NCI-H748 (cell line): ENCODE data around the gene MISP.
"Not testable (repeated sequence)": the region's sequence is repeated elsewhere in the genome, so short reads cannot be mapped to it uniquely, and the experiment has no call there.

Experiments
- DNase-seq: peaks from one replicate; lab custom pipeline; 2025; ENCODE audit not compliant: unreplicated experiment; lab: John Stamatoyannopoulos, UW

MISP gene, protein sequence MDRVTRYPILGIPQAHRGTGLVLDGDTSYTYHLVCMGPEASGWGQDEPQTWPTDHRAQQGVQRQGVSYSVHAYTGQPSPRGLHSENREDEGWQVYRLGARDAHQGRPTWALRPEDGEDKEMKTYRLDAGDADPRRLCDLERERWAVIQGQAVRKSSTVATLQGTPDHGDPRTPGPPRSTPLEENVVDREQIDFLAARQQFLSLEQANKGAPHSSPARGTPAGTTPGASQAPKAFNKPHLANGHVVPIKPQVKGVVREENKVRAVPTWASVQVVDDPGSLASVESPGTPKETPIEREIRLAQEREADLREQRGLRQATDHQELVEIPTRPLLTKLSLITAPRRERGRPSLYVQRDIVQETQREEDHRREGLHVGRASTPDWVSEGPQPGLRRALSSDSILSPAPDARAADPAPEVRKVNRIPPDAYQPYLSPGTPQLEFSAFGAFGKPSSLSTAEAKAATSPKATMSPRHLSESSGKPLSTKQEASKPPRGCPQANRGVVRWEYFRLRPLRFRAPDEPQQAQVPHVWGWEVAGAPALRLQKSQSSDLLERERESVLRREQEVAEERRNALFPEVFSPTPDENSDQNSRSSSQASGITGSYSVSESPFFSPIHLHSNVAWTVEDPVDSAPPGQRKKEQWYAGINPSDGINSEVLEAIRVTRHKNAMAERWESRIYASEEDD

GRCh38 chr19:750640-751423 lies at the start of gene MISP:
Gene MISP, plus strand, starts transcription at chr19:751112. Its CDS starts 5,835 bp downstream, at chr19:756947.
- DNase-seq = peak; percentile 88

DNA sequence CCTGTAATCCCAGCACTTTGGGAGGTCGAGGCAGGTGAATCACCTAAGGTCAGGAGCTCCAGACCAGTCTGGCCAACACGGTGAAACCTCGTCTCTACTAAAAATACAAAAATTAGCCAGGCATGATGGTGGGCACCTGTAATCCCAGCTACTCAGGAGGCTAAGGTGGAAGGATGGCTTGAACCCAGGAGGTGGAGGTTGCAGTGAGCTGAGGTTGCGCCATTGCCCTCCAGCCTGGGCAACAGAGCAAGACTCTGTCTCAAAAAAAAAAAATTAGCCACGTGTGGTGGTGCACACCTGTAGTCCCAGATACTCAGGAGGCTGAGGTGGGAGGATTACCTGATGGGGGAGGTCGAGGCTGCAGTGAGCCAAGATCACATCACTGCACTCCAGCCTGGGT lies 48.1 kb upstream of the MISP start:
- DNase-seq = not testable (repeated sequence)

GRCh38 chr19:703329-703650 lies 47.6 kb upstream of the MISP start:
- no peak for DNase-seq

GRCh38 chr19:703651-704446 lies 47.1 kb upstream of the MISP start:
- DNase-seq = peak; percentile 41

- no peak for DNase-seq
These were observed 46.5 kb upstream of the MISP start for GRCh38 chr19:704447-704741.

GRCh38 chr19:708154-709143 lies 42.5 kb upstream of the MISP start, which contains the start of gene PALM:
Gene PALM, plus strand, starts transcription at chr19:708935. Its CDS starts 212 bp downstream, at chr19:709147.
- DNase-seq = peak; percentile 43

GRCh38 chr19:709196-709964 lies 41.5 kb upstream of the MISP start:
- DNase-seq = peak; percentile 25

GRCh38 chr19:709965-710571 lies 40.8 kb upstream of the MISP start:
- DNase-seq = no peak

DNA sequence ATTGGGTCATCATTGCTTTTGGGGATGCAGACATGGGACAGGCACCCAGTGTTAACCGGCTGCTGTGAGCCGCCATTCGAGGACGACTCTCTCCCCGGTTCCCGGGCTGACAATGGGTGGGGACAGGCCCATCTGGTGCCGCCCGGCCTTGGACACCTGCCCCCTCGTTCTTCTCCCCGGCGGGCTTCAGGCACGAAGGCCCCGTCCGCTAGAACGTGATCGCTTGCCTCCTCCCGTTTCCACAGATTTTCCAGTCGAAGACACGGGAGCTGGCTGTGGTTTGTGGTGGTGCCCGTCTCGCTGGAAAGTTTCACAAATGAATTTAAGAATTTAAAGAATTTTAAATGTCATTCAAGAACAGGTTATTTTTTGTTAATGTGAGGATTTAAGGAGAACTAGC lies 40.1 kb upstream of the MISP start:
- no peak for DNase-seq

DNA sequence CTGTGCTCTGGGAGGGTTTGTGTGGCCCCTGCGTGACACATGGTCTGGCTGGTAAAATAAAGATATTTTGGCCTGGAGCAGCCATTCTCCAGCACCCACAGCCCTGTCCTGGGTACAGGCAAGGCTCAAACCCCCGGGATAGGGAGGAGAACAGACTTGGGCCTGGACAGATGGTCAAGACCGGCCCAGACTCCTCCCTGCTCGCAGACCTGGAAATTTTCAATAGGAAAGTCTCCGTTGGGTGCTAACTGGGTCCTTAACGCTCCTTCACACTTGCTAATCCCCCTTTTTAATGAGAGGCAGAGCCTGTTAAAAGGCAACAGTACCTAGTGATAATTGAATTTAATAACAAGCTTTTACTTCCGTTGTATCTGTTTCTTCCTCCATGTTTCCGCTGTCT lies 39.7 kb upstream of the MISP start:
- DNase-seq = no peak

- DNase-seq = no peak
These were observed 35.6 kb upstream of the MISP start for GRCh38 chr19:715347-715746.

DNA sequence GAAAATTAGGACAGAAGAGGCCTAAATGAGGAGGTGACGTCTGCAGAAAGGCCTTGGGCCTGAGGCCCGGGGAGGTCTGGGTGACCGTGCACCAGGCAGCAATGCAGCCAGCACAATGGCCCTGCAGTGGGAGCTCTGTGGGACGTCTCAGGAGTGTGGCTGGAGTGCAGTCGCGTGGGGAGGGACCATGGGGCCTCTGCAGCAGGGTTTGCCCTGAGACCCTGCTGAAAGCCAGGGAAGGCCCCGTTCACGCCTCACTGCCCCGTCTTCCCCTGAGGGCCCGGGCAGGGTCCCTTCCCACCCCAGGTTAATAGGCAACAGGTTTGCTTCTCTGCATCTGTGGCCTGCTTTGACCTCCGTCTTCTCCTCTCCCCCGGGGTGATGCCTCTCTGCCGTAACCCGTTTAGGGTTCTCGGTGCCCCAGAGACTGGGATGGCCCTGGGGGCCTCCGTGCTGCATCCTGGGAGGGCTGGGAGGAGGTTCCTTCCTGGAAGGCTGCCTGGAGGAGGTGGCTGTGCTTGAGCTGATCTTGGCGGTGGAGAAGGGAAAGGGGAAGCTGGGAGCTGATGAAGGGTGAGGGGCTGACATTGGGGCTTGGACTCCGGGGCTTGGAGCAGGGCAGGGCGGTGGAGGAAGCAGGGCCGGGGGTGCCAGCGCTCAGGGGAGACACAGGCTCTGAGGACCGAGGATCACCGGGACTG lies 32.5 kb upstream of the MISP start:
- no peak for DNase-seq

- DNase-seq = no peak
These were observed 31.9 kb upstream of the MISP start for GRCh38 chr19:718991-719512.

DNA sequence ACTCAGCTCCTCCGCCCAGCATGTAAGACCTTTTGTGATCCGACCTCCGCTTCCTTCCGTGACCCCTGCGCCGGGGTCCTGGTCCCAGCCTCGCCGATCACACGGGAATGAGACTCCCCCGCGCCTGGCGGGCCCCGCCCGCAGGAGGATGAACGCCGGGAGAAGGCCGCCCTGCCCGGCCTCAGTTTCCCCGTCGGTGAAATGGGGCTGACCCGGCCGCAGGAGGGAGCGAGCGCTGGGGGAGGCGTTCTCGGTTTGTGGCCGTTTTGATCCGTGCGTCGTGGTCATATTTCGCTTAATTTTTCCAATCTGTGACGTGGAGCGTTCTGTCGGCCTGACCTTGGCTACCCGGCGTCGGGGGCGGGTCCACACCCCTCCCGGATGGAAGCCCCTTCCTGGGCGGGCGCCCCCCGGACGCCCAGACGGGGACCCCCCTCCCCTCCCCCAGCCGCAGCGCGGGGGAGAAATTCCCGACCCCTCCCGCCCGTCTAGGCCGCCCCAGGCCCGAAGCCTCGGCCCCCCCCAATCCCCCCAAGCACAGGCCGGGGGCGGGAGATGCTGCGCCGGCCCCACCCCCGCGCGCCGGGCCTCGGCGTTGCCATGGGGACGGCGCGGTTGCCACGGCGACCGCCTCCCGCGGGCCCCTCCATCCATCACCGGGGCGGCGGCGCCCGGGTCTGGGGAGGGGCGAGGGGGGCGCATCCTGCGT lies 31.1 kb upstream of the MISP start:
- DNase-seq = peak; percentile 68

GRCh38 chr19:720345-721160 lies 30.4 kb upstream of the MISP start:
- peak; percentile 40 for DNase-seq

DNA sequence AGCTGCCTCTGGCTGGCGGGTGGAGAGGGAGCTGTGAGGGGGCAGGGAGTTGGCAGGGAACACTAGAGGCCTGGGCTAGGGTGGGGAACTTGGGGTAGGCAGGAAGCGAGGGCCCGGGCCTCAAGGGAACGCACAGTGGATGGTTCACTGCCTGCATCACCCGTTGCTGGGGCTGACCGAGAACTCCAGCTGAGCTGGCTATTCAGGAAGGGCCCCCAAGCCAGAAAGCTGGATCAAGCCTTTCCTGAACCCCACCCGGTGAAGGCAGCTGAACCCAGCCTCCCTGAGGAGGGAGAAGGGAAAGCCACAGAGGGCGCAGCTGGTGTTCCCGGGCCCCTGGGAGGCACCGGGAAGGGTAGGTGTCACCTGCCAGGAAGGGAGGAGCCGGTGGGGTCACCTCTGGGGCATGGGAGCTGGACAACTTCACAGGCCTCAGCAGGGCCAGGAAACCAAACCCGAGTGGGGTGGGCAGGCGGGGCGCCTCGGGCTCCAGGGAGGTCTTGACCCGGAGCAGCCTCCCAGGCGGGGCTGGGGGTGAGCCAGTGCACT lies 28.3 kb upstream of the MISP start:
- DNase-seq = no peak
